Transverse colon (tissue), 4 donors: ENCODE measurements around the gene CNTNAP2. TPM values are rescaled to one million over a fixed set of nuclear protein-coding genes. Genes with fewer than 3 reads are reported as not detected.

Source experiments
- DNase-seq: peaks from one replicate; pipeline ENCODE4 v3.0.0-alpha.2; 2019
- H3K27ac ChIP-seq, 4 donors: fragments of 200-600 bp; sonication (generic); 2 replicates each; pipeline ENCODE4 v1.5.1; 2016 to 2018; ENCODE audit warnings: inconsistent platforms in 4 of 4
- H3K27me3 ChIP-seq: fragments of 200-600 bp; sonication (generic); 2 replicates; pipeline ENCODE4 v1.5.1; 2017; ENCODE audit warnings: inconsistent platforms
- H3K36me3 ChIP-seq, 4 donors: fragments of 200-600 bp; sonication (generic); 2 replicates each; pipeline ENCODE4 v1.5.1; 2017 to 2019; ENCODE audit warnings: inconsistent platforms in 4 of 4
- H3K4me1 ChIP-seq, 4 donors: fragments of 200-600 bp; sonication (generic); 2 replicates each; pipeline ENCODE4 v1.5.1; 2017 to 2020; ENCODE audit warnings: inconsistent platforms in 4 of 4
- H3K4me3 ChIP-seq, 4 donors: fragments of 200-600 bp; sonication (generic); 1 replicate in 1 of 4; 2 replicates in 3 of 4; pipeline versions ENCODE4 v1.5.1 to v1.6.1; 2017 to 2019; ENCODE audit warnings: inconsistent platforms in 4 of 4
- H3K9me3 ChIP-seq, 2 donors: fragments of 200-600 bp; sonication (generic); 2 replicates each; pipeline ENCODE4 v1.5.1; 2017 to 2019; ENCODE audit warnings: inconsistent platforms in 2 of 2
- EP300 ChIP-seq: sonication (generic); formaldehyde crosslinking; IDR thresholded peaks from one replicate; pipeline ENCODE4 v1.6.1; 2017; ENCODE audit warnings: antibody characterized with exemption, low read depth
- POLR2A ChIP-seq: fragments of 450-650 bp; IDR thresholded peaks from one replicate; pipeline ENCODE4 v1.6.1; 2016; ENCODE audit warnings: antibody characterized with exemption, mild to moderate bottlenecking, moderate library complexity
- POLR2AphosphoS5 ChIP-seq, 3 donors: sonication (generic); formaldehyde crosslinking; IDR thresholded peaks; one replicate each; pipeline ENCODE4 v1.6.1; 2016; ENCODE audit warnings: antibody characterized with exemption in 3 of 3
- WGBS, 2 donors: methylation state at CpG; one replicate each; pipeline ENCODE4 v1.1.5; 2018; ENCODE audit warnings: low coverage in 1 of 2; 5-methylcytosine and 5-hydroxymethylcytosine counted together
- in situ Hi-C, 4 donors: fragments of 200-750 bp; cut with MboI; loops; one replicate each; pipeline versions ENCODE4 v1.15.0 to v1.15.1; 2017; ENCODE audit warnings: low sequenced_read_pairs in 3 of 4, low pct_ligation_motif_present in 1 of 4, low pct_unique_long_range_greater_than_20kb in 1 of 4
- intact Hi-C: fragments of 100-400 bp; cut with DNase I; formaldehyde crosslinking; loops from one replicate; pipeline ENCODE4 v1.15.1; 2023; ENCODE audit warnings: low total_unique reads
- total RNA-seq, 4 donors: library from RNA; depleted of rRNA; stranded (reverse); fragments of >200 nt; gene quantifications; one replicate each; pipeline ENCODE4 v1.1.0, GENCODE V29; 2016
- TF ChIP-seq, protein P1 (sequence below), 5 experiments: fragments of 200-600 bp in 3 of 5; fragments of 450-650 bp in 2 of 5; sonication (generic) in 3 of 5; IDR thresholded peaks; 1 replicate in 2 of 5; 2 replicates in 3 of 5; pipeline ENCODE4 v1.5.1; 2016 to 2017; ENCODE audit warnings: antibody characterized with exemption in 5 of 5, inconsistent platforms in 3 of 5, mild to moderate bottlenecking in 2 of 5, moderate library complexity in 1 of 5

Gene CNTNAP2
- total RNA-seq, 4 donors from 2014 or later, result 0.60 to 2.9 (median 2.4) TPM

DNA sequence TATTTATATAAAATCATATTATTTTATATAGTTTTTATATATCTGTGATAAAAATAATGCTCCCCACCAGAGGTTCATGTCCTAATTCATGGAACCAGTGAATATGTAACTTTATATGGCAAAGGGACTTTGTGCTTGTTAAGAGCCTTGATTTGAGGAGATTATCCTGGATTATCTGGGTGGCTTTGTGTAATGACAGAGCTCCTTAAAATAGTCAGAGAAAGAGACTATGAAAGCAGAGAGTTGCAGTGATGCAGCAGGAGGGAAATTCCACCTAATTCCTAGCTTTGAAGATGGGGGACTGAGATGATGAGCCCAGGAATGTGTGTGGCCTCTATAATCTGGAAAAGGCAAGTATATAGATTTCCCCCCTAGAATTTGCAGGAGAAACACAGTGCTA, 1439.7 kb downstream of the CNTNAP2 start:
- intact Hi-C loops, result no loop called here
- DNase-seq, result no peak
- Histone ChIP-seq H3K9me3 (no peaks in the 10 kb centered on the region), H3K27me3 (no peaks in the 10 kb centered on the region), H3K4me3 (no peak overlapping the region), H3K4me1 (no peaks in the 10 kb centered on the region), H3K36me3 (no peaks in the 10 kb centered on the region), H3K27ac (no peak overlapping the region)
- TF ChIP-seq POLR2AphosphoS5 (IDR thresholded peaks at IDR 0.05), result no peak
- TF ChIP-seq, protein P1, sequence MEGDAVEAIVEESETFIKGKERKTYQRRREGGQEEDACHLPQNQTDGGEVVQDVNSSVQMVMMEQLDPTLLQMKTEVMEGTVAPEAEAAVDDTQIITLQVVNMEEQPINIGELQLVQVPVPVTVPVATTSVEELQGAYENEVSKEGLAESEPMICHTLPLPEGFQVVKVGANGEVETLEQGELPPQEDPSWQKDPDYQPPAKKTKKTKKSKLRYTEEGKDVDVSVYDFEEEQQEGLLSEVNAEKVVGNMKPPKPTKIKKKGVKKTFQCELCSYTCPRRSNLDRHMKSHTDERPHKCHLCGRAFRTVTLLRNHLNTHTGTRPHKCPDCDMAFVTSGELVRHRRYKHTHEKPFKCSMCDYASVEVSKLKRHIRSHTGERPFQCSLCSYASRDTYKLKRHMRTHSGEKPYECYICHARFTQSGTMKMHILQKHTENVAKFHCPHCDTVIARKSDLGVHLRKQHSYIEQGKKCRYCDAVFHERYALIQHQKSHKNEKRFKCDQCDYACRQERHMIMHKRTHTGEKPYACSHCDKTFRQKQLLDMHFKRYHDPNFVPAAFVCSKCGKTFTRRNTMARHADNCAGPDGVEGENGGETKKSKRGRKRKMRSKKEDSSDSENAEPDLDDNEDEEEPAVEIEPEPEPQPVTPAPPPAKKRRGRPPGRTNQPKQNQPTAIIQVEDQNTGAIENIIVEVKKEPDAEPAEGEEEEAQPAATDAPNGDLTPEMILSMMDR (IDR thresholded peaks at IDR 0.05), result no peak
- in situ Hi-C loops, result no loop called here

DNA sequence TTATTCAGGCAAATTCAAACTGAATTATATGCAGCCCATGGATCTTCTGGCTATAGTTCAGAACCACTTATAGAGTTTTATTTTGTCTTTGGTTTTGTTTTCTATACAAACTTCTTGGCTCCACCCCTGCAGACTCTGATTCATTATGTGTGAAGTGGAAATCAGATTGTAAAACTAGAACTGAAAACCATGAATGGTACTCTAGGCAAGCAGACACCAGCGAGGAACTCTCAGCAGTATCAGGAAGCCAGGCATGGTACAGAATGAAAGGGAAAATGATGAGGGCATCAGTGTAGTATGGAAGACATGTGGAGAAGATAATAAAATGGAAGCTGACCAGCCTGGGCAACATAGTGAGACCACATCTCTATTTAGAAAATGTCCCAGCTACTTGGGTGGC, 1447.1 kb downstream of the CNTNAP2 start:
- no peaks in the 10 kb centered on the region for H3K27me3 ChIP-seq
- WGBS, 2 donors, result 68% methylated on average over 1 of the region's 1 CpG; no CpG with 5 or more reads in 1 of the 2 donors
- no peaks in the 10 kb centered on the region for H3K4me1 ChIP-seq
- H3K4me3 ChIP-seq, result no peak overlapping the region
- in situ Hi-C loops (no loop called here), intact Hi-C loops (no loop called here)
- H3K9me3 ChIP-seq, result no peaks in the 10 kb centered on the region
- DNase-seq, result no peak
- H3K27ac ChIP-seq, result no peak overlapping the region
- TF ChIP-seq POLR2A, result no peak
- TF ChIP-seq EP300, result no peak
- no peak for TF ChIP-seq POLR2AphosphoS5 (IDR thresholded peaks at IDR 0.05)
- TF ChIP-seq, protein P1 (IDR thresholded peaks at IDR 0.05), result no peak
- H3K36me3 ChIP-seq, result no peaks in the 10 kb centered on the region

DNA sequence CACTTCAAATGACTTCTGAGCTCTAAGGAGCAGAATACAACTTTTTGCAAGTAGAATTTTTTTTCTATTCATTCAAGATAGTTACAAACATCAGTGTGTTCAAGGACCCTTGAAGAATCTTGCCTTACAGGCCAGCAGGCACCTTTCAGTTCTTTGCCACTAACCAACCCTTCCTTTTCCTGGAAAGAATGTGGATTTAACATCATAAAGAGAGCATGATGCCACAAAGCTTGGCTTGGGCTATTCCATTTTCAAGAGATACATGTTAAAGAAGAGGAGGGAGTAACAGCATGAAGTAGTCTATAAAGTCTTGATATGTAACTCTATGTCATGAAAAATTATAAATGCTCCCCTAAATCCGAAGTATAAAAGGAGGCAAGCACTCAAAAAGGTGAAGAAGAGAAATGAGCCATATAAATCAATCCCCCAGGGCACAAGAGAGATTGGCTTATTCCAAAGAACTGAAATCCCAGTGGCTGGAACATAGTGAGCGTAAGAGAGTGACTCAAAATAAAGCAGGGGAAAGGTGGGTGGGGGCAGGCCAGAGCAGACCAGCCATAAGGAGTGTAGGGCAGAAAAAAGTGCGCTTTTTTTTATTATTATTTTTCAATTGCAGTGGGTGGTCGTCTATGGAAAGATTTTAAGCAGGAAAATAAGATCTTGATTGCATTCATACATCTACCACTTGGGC, 1448.3 kb downstream of the CNTNAP2 start:
- in situ Hi-C loops, result no loop called here
- Histone ChIP-seq H3K4me1 (no peaks in the 10 kb centered on the region), H3K4me3 (no peak overlapping the region), H3K9me3 (no peaks in the 10 kb centered on the region), H3K36me3 (no peaks in the 10 kb centered on the region), H3K27ac (no peak overlapping the region), H3K27me3 (no peaks in the 10 kb centered on the region)
- TF ChIP-seq EP300 (no peak), POLR2A (no peak)
- TF ChIP-seq, protein P1 (IDR thresholded peaks at IDR 0.05), result no peak
- WGBS, 2 donors, result 69 to 95% methylated on average over 3 to 4 of the region's 4 CpGs
- intact Hi-C loops, result no loop called here
- no peak for DNase-seq

DNA sequence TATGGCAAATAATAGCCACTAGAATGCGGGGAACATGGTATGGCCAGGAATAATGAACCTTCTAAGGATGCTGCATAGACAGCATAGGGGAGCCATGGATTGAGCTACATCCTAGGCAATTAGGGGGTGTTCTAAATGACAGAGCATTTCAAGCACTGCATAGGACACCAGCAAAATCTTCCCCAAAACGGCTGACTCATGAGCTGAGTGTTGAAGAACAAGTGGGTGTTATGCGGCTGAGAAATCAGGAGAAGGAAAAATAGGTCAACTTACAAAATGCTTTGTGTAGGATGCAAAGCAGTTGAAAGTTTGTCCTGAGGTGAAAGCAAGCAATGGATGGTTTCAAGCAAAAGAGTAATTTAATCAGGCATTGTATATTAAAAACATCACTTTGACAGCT, 1450.4 kb downstream of the CNTNAP2 start:
- 84 to 88% methylated on average over 3 of the region's 3 CpGs for WGBS, 2 donors
- in situ Hi-C loops, result no loop called here

More for the DNA sequence above, 1450.4 kb downstream of the CNTNAP2 start:
- TF ChIP-seq, protein P1 (IDR thresholded peaks at IDR 0.05), result no peak
- TF ChIP-seq EP300 (no peak), POLR2AphosphoS5 (IDR thresholded peaks at IDR 0.05) (no peak), POLR2A (no peak)
- intact Hi-C loops, result no loop called here
- H3K9me3 ChIP-seq, result no peaks in the 10 kb centered on the region
- DNase-seq, result no peak
- no peaks in the 10 kb centered on the region for H3K27me3 ChIP-seq
- H3K27ac ChIP-seq, result no peak overlapping the region
- no peak overlapping the region for H3K4me3 ChIP-seq
- H3K36me3 ChIP-seq, result no peaks in the 10 kb centered on the region
- no peaks in the 10 kb centered on the region for H3K4me1 ChIP-seq
